GM18867 (cell line): ENCODE results near the gene CPNE6.

Experiments
- ATAC-seq: cut with Tn5 transposase; IDR thresholded peaks from one replicate; pipeline ENCODE4 v1.9.1; 2021; ENCODE audit warnings: mild to moderate bottlenecking, moderate library complexity; ENCODE audit not compliant: unreplicated experiment

Gene CPNE6

GRCh38 chr14:24126939-24127338 is 55.6 kb downstream of the CPNE6 start:
- no peak for ATAC-seq

- ATAC-seq, result no peak
Measured at GRCh38 chr14:24127673-24128072, 56.3 kb downstream of the CPNE6 start.
